Measurements from ENCODE around the gene GPX4.

The GPX4 gene

DNA sequence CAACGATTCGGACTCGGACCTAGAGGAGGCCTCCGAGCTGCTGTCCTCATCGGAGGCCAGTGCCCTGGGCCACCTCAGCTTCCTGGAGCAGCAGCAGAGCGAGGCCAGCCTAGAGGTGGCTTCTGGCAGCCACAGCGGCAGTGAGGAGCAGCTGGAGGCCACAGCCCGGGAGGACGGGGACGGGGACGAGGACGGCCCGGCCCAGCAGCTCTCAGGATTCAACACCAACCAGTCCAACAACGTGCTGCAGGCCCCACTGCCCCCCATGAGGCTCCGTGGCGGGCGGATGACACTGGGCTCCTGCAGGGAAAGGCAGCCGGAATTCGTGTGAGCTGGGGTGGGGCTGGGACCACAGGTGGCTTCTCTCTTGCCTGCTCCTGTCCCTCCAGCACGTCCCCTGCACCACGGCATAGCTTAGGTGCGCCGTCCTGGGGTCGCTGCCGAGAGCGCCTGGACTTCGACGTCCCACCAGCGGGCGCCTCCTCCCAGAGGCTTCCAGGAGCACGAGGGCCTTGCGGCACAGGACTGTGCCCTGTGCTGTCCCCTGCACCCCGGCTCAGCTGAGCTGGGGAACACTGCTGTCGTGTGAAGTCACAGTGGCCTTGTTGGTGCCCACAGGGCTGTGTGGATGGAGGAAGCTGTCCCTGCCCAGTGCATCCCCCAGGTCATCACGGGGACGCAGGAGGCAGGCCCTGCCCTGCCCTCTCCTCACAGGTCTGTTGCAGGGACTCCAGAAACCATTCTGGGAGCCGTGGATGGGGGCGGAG, 17.9 kb upstream of the GPX4 start:
- FAIRE-seq: no peak

DNA sequence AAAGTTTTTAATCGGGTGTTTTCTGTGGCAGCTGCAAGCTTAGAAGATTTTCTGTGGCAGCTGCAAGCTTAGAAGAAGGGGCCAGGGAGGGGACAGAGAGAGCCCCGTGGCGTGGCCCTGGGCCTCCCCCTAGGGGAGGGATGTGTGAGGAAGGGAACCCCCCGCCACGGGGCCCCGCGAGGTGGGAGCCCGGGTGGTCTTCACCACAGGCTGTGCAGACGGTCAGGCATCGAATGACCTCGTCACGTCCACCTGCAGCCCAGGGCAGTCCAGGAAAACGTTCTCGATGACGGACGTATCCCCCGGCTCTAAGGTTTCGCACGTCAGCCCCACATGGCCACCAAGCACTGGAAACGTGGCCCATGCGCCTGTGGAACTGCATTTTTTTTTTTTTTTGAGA, 17.2 kb upstream of the GPX4 start:
- no peak for FAIRE-seq

DNA sequence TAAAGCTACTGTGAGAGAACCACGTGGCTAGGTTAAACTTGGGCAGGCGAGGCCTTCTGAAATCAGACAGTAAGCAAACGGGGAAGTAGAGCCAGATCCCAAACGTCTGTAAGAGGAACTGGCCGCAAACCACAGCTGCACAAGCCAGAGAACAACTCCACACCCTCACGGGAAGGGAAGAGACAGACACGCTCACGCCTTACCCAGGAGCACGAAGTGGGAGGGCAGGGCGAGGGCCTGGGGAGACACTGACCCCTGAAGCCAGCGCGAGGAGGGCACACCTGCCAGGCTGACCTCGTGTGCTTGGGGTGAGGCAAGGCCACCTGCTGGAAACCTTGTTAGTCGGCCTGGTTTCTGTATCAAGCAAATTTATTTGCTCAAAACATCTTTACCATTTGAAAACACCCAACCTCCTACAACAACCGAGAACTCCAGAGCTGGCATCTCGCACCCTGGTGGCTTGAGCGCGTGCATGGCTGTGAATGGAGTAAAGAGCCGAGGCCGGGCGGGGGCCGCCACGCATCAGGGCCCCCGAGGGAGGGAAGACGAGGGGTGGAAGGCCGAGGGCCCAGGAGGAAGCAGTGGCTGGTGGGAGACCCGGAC, 15.9 kb upstream of the GPX4 start:
- FAIRE-seq: no peak

DNA sequence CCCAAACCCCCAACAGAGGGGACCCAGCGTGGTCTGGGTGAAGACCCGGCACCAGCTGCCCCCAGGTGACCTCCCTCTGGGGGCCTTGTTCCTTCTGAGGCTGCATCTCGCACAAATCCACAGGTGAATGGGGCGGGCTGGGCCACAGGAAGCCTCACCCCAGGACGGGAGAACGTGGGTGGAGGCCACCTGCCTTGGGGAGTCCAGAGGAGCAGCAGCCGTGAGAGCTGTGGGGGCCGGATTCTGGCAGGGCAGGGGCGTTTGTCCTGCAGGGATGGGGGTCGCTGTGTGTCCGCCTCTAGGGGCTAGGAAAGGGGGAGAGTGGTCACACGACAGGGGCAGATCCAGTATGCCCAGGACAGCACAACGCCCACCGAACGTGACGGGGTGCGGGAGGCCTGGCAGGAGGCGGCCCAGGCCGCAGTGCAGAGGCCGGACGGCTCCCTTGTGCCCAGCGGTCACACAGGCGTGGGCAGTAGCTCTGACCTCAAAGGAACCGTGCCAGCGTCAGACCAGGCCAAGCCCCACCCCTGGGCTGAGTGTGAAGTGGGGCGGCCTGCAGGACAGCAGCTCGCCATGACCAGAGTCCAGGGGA, 15.3 kb upstream of the GPX4 start:
- no peak for FAIRE-seq

DNA sequence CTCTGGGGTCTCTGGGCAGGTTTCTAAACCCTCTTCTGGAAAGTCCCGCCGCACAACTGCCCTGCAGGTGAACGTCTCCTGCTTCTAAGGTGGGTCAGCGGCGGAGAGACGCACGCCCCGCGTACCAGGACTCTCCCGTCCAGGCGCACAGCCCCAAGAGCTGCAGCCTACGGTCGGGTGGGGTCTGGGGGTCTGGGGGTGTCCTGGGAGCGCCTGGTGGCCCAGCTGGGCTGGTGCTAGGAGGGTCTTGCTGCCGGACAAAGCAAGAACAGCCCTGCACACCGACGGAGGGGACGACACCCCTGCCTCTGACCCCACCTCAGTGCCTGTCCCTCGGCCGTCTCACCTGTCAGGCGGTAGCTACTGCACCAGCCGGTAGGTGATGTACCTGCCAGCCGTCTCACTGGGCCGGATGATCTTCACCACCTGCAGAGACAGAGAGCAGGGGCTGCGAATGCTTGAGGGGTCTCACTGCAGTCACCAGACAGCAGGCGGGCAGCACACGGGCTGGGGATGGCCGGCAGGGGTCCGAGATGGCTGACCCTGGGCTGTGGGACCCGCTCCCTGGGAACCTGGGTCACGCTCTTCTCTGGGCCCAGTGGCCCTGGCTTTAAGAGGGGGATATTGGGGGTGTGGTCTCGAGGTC, 14.5 kb upstream of the GPX4 start:
- FAIRE-seq: no peak

DNA sequence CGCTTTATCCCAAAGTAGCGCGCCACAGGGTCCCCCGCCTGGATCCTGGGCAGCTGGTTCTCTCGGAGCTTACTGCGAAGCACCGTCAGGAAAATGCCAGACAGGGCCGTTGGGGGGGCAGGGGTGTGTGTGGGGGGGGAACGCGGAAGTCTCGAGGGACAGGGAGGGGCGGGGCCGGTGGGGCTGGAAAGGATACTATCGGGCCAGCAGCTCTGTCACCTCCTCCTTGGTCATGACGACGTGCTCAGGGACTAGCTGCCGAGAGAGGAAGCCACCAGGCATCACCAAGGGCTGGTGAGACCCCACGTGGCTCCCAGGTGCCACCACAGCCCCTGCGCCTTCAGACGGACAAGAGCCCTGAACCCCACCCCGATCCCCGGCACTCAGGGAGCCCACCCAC, 13.9 kb upstream of the GPX4 start:
- FAIRE-seq: no peak

DNA sequence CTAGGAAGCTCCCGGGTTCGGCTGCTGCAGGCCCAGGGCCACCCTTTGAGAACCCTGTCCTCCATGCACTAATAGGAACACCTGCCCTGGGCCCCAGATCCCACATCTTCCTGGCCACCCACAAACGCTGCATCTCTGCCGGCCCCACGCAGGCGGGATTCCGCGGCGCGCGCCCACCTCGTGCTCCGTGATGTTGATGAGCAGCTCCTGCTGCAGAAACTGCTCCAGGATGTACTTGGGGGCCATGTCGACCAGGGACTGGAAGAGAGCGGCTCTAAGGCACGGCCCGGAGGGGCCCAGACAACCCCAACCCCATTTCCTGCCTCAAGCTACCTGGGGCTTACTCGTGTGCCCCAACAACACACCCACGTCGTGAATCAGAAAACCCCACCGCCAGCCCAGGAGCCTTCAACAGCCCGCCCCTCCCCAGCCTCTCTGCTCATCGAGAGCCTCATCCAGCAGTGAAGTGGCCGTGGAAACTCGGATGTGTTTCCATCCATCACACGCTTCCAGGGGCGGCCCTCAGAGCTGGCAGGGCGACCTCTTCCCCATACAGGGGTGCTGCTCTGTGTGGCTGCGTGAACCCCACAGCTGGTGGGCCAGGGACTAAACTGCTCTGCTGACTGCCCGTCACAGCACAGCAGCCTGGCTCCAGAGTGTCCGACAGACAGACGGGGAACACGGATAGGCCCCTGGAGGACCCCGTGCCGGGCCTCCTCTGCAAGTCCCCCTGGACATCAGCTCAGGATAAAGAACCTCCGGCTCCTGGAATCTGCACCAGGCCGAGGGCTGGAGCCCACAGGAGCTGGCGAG, 12.9 kb upstream of the GPX4 start:
- FAIRE-seq: no peak

DNA sequence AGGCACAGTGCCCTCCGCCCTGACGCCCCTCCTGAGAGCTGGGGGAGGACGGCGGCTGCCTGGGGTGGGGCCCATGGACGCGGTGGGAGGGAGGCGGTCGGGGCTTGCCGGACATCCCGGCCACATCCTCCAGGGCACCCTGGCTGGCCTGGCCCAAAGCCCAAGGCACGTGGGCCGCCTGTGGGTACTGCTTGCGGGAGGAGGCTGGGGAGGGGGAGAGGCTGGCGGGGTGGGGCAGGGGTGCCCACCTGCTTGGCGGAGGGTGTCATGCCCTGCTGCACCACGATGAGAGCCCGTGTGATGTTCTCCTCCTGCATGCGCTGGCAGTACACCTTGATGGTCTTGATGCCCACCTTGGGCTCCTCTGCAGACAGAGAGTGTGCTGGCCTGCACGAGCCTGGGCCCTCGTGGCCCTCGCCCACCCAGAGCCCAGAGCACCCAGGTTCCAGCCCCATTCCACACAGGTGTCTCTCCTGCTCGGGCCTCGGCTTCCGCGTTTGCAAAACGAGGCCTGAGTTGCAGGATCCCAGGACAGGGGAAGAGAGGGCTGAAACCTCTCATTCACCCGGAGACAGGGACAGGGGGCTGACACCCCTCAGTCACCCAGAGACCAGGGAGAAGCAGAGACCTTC, 12.1 kb upstream of the GPX4 start:
- no peak for FAIRE-seq

DNA sequence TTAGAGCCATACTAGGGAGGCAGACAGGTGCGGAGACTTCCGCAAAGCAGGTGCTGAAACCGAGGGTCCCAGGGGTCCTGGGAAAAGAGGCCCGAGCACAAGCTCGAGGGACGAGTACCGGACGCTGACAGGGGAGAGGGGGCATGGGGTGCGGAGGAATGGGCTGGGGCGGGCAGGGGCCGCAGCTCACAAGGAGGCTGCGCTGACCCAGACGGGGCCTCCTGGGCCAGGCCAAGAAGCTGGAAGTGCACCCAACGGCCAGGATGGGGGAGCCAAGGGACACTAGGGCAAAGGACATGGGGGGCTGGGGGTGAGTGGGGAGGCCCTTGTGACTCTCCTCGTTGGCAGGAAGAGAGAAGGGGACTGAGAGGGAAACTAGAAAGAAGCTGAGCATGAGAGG, 10.5 kb upstream of the GPX4 start:
- no peak for FAIRE-seq

DNA sequence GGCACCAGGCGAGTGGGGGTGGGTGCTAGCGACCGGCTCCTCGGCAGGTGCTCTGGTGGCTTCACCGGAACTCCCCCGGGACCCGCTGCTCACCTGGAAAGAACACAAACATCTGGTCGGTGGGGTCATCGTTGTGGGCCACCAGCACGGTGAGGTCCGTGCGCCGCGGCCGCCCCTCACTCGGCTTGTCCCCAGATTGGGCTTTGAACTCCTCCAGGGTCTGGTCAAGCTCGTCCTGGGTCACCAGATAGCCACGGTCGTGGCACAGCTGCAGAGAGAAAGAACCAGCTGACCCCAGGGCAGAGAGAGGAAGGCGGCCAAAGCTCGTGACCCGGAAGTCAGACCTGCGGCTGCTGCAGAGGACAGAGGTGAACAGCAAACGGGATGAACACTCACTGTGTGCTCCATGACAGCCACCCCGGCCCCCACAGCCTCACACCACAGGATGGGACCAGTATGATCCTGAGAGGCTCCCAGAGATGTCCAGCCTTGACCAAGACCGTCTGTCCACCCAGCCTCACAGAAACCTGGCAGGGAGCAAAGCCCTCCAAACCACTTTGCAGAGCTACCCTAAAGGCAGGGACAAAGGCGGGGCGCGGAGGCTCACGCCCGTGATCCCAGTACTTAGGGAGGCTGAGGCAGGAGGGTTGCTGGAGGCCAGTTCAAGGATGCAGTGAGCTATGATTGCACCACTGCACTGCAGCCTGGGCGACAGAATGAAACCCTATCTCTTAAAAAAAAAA, 9.8 kb upstream of the GPX4 start:
- FAIRE-seq: no peak

DNA sequence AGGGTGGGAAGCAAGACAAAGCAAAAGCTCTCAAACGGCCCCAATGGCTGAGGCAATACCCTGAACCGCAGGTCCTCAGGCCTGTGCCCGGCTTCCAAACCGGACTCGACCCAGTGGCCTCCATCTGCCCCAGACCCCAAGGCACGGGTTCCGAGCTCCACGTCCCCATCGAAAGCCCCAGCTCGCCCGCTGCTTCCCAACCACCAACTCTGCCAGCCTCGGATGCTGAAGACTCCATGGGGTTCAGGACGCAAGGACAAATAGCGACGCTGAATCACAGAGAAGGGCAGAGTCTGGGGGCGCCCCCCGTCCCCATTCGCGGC, 9.2 kb upstream of the GPX4 start:
- FAIRE-seq: no peak

DNA sequence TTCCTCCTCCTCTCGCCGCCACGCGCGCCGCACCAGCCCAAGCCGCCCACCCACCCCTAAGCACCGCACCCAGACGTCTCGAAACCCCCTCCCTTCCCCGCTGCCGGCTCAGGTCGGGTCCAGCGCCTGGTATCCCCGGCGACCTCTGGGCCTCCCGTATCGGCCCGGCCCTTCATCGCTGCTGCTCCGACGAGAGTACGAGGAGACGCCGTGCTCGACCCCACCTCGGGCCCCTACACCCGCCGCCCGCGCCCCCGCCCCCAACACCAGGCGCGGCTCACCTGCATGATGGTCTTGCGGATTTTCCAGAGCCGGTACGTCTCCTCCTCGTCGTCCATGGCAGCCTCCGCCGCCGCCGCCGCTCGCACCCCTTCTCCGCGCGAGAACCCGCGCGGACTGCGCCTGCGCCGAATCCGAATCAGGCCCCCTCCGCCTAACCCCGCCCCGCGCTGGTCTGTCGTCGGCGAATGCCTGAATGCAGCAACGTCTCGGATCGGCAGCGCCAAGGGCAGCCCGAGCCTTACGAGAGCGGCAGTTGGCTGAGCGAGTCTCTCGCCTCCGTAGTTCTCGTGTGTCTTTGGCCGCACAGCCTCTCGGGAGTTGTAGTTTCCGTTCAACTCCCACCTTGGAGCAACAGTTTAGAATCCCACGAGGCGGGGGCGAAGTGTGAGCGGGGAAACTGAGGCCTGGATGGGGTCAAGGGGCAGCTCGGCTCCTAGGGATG, 8.7 kb upstream of the GPX4 start, which contains the start of gene POLR2E:
Gene POLR2E, minus strand, starts transcription at position 398 of the 724 bp plus-strand sequence. Its CDS starts 60 bp downstream, at position 338.
- peak; percentile 79 for FAIRE-seq

DNA sequence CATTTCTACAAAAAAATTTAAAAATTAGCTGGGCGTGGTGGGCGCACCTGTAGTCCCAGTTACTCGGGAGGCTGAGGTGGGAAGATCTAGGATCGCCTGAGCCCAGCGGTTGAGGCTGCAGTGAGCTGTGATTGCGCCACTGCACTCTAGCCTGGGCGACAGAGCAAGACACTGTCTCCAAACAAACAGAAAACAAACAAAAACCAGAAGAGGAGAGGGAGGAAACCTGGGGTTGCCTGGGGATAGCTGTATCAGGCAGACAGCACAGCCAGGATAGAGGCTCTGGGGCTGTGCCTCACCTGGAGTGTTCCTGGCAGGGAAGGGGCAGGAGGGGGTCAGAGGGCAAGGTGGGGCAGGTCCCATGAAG, 6.0 kb upstream of the GPX4 start:
- no peak for FAIRE-seq

DNA sequence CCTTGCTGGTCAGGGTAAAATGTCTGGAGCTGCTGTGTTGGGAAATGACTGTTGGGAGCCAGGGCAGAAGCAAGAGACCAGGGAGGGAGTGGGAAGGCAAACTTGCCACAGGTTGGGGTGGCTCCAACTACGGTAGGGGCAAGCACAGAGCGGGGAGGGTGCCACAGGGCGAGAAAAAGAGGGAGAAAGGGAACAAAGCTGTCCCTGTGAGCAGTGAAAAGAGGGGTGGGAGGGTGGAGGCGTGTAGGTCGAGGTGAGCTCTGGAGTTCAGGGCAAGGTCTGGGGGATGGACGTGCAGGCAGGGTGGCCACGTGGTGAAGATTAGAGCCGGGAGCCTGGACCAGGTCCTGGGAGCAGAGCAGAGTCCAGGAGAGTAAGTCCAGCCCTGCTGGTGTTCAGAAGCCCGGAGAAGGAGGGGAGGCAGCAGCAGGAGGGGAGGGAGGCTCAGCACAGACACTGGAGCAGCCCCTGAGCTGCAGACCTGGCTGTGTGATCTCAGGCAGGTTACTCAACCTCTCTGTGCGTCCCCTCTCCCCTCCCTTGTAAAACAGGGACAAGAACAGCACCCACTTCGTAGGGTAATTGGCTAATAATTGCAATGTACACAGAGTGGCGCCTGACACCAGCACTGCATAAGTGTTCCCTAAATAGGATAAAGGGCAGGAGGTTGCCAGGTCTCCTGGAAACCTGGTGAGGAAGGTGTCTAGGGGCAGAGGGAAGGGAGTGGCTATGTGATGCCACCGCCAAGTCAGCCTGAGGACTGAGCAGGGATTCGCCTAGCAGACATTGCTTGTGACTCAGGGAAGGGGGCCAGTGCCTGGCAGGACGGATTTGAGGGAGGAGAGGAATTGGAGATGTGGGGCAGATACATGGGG, 5.4 kb upstream of the GPX4 start:
- no peak for FAIRE-seq

DNA sequence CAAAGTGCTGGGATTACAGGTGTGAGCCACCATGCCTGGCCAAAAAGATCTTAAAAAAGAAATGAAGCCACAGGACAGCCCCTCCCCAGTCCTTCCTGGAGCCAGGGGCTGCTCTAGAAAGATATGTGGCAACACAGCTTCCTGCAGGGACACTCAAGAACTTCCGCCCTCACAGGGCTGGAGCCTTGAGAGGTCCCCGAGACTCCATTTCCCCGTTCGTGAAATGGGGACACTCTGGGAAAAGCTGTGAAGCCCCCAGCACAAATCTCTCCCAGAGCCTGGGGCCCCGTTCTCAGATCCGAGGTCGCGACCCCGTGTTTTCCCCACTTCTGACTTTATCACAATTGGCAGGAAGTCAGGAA, 2.5 kb upstream of the GPX4 start:
- no peak for FAIRE-seq

DNA sequence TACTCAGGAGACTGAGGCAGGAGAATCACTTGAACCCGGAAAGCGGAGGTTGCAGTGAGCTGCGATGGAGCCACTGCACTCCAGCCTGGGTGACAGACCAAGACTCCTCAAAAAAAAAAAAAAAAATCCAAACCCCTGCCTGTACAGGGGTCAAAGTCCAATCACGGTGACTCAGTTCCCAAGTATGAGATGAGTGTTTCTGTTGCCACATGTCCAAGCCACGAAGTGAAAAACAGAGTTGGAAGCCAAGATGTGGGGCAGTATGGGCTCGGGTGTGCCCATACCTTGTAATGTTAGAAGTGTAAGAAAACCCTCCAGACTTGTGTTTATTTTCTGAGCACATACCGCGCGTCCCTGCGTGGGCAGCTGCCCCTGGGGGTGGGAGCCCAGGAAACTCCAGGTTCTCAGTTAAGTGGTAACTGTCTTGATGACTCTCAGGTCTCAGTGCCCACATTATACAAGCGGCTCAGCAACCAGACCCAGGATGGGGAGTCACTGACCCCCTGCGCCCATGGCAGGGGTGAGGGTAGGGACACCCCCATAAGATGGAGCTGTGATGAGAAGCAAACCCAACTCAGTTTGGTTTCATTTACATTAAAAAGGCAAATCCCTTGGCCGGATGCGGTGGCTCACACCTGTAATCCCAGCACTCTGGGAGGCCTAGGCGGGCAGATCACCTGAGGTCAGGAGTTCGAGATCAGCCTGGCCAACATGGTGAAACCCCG, 1.2 kb upstream of the GPX4 start:
- no peak for FAIRE-seq

DNA sequence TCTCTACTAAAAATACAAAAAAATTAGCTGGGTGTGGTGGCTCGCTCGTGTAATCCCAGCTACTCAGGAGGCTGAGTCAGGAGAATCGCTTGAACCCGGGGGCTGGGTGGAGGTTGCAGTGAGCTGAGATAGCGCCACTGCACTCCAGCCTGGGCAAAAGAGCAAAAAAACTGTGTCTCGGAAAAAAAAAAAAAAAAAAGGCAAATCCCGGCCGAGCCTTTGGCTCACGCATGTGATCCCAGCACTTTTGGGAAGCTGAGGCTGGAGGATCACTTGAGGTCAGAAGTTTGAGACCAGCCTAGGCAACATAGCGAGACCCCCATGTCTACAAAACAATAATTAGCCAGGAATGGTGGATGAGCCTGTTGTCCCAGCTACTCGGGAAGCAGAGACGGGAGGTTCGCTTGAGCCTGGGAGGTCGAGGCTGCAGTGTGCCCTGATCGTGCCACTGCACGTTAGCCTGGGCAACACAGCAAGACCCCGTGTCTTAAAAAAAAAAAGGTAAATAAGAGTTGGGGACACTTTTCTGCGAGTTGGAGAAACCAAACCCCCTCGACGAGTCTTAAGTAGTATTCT, 574 bp upstream of the GPX4 start:
- FAIRE-seq: no peak

DNA sequence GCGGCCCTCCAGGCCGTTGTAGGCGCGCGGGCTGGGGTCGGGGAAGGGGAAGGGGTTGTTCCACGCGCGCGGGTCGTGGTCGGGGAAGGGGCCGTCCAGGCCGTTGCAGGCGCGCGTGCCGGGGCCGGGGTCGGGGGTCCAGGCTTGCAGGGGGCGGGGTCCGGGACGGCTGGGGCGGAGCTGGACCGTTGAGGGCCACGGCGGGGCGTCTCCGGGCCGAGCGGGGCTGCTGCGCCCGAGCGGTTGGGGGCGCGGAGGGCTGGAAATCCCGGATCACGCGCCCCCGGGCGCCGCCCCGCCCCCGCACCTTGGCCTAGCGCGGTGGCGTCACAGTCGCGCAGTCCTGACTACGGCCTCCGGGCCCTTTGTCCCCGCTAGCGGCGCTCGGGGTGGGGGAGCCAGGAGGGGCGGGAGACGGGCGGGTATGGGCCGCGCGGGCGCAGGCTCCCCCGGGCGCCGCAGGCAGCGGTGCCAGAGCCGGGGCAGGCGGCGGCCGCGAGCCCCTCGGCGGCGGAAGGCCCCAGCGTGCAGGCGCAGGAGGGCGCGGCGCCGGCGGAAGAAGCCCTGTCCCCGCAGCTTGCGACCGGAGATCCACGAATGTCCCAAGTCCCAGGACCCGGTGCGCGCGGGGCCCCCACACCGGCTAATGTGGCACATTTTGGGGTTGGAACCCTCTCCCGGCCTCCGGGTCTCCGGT, 665 bp downstream of the GPX4 start:
- no peak for FAIRE-seq
